LNCAP (cell line): Measurements from ENCODE around the gene AXIN1.

Experiments used
- CTCF ChIP-seq: fragments of 450-650 bp; IDR thresholded peaks from 2 replicates; pipeline ENCODE4 v1.5.1; 2017; ENCODE audit warnings: mild to moderate bottlenecking

AXIN1 gene

DNA sequence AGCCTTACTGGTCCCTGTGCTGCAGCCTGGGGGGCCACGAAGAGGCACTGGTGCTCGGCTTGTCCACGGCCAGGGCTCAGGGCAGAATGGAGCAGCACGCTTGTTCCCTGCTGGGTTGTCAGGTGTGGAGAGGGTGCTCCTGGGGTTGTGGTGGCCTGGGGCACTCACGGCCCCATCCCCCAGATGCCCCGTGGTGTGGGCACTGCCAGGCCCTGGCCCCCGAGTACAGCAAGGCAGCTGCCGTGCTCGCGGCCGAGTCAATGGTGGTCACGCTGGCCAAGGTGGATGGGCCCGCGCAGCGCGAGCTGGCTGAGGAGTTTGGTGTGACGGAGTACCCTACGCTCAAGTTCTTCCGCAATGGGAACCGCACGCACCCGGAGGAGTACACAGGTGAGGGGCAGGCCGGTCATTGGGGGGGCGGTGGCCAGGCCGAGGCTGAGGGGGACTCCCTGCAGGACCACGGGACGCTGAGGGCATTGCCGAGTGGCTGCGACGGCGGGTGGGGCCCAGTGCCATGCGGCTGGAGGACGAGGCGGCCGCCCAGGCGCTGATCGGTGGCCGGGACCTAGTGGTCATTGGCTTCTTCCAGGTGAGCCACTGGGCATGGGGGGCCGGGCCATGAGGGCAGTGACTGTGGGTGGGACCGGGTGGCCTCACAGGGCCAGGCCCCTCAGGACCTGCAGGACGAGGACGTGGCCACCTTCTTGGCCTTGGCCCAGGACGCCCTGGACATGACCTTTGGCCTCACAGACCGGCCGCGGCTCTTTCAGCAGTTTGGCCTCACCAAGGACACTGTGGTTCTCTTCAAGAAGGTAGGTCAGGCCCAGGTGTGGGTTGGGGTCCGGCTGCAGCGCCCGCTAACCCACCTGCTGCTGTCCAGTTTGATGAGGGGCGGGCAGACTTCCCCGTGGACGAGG is 68.1 kb downstream of the AXIN1 start:
- no peak for TF ChIP-seq CTCF

DNA sequence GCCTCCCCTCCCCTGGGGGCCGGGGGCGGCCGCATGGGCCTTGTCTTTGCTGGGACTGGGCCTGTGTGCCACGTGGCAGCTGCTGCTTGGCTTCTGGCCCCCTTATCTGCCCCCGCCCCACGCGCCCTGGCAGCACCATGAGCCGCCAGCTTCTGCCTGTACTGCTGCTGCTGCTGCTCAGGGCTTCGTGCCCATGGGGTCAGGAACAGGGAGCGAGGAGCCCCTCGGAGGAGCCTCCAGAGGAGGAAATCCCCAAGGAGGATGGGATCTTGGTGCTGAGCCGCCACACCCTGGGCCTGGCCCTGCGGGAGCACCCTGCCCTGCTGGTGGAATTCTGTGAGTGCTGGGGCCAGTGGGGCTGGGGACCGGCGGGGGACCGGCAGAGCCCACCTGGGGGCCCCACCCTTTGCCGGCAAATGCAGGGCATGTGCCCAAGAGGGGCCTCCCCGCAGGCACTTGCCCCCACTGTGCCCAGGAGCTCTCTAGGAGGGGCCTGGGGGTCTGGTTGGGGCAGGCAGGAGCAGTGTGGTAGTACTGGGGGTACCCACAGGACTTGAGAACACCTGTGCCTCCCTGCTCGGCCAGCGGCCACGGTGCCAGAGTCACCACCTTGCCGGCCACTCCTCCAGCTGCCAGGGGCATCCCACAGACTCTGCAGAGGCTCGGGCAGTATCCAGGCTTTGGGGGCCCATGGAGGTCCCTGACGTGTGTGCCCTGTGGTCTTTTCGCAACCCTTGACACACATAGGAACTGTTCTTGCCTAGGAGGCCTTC is 69.3 kb downstream of the AXIN1 start, which contains the start of gene PDIA2:
Gene PDIA2 (plus strand): TSS at position 132 of the 773 bp plus-strand sequence. CDS start 6 bp downstream, at position 138.
- no peak for TF ChIP-seq CTCF

- TF ChIP-seq CTCF: no peak
These were observed 70.0 kb downstream of the AXIN1 start for GRCh38 chr16:282491-282890.

DNA sequence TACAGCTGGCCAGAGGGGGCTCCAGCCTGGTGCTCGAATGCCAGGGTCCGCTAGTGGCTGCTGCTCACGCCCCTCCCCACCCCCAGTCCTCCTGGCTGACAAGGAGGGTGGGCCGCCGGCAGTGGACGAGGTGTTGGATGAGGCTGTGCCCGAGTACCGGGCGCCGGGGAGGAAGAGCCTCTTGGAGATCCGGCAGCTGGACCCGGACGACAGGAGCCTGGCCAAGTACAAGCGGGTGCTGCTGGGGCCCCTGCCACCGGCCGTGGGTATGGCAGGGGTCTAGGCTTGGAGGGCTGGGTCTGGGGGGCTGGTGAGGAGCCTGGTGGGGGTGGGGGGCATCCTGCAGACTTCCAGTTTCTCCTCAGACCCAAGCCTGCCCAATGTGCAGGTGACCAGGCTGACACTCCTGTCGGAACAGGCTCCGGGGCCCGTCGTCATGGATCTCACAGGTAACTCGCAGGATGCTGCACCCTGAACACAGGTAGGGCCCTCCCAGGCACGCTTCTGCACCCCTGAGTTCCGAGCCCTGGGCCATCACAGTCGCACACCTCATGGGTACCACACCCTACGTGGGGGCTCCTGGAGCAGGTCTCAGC is 70.8 kb downstream of the AXIN1 start:
- no peak for TF ChIP-seq CTCF

DNA sequence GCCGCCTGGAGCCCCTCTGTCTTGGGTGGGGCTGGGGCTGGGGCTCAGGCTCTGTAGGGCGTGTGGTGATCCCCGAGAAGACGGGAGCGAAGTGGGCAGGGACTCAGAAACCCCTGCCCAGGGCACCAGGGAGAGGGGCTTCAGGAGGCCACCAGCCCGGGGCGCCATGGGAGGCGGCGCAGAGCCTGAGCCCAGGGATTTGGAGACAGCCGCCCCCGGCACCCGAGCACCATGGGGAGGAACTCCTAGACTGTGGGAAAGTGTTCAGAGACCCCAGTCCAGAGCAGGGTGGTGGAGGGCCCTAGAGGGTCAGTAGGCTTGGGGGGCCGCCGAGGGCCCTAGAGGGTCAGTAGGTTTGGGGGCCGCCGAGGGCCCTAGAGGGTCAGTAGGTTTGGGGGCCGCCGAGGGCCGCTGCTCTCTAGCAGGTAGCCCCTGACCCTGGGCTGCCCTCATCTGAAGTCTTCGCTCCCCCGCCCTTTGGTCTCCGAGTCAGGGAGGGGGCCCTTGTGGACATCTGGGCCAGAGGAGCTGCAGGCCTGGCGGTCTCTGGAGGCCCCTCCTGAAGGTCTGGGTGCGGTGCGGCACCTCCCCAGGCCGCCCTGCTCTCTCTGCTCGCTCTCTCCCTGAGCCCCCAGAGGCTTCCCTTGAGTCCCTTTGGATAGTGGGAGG is 71.4 kb downstream of the AXIN1 start:
- TF ChIP-seq CTCF: no peak

DNA sequence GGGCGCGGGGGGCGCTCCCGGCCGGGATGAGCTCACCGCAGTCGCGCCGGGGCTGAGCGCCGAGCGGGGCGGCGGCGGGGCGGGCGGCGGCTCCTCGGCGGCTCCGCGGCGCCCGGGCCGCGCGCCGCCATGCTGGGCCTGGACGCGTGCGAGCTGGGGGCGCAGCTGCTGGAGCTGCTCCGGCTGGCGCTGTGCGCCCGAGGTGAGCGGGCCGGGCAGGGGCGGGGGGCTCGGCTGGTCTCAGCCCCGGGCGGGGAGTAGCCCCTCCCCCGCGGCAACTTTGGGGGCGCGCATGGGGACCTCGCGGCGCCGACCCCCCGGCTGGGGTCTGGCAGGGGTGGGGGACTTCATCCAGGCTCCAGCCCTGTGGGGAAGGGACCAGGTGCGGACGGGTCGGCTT is 72.0 kb downstream of the AXIN1 start, which contains the start of gene ARHGDIG:
Gene ARHGDIG (plus strand): TSS at position 40 of the 400 bp plus-strand sequence. CDS start 90 bp downstream, at position 130.
- no peak for TF ChIP-seq CTCF

GRCh38 chr16:280005-280460 is 72.5 kb downstream of the AXIN1 start:
- TF ChIP-seq CTCF: no peak
